ENCODE results near the gene CACHD1.

The CACHD1 gene

DNA sequence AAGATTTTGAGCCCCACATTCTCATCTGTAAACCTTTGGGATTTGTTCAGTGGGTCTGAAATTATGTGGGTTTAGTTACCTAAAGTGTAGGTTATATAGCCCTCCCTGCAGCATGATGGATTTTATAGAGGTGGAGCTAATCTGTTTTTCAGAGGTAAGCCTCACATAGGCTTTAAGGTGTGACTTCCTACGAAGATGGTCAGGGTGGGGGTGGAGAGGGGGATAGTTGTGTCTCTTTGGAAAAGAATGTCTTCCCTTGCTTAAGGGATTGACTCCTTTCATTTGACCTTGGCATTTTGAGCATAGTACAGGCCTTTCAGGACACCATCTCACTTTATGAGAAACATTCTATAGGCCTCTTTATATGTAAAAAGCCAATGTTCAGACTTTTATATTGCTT, 3.4 kb downstream of the CACHD1 start:
- no peak for DNase-seq
- peaks cover 0 to 56% (median 28%) of the 10 kb centered on the region in 4 donors for H3K4me1 ChIP-seq
- no peak for TF ChIP-seq CTCF (IDR thresholded peaks at IDR 0.05)
- no peaks in the 10 kb centered on the region for H3K9me3 ChIP-seq
- H3K36me3 ChIP-seq = no peaks in the 10 kb centered on the region
- intact Hi-C loops (cut with DNase I; ENCODE audit: low total_unique reads) = loop anchor here (5.0 kb wide), 1 partner anchor 204 kb away; no protein-coding TSS in a partner anchor
- no peak overlapping the region for H3K4me3 ChIP-seq
- H3K27ac ChIP-seq = no peak overlapping the region
- no peaks in the 10 kb centered on the region for H3K27me3 ChIP-seq

- Histone ChIP-seq H3K4me1 (peaks cover 0 to 59% (median 30%) of the 10 kb centered on the region in 4 donors), H3K27me3 (no peaks in the 10 kb centered on the region), H3K4me3 (no peak overlapping the region), H3K36me3 (no peaks in the 10 kb centered on the region), H3K27ac (no peak overlapping the region), H3K9me3 (no peaks in the 10 kb centered on the region)
- intact Hi-C loops (cut with DNase I; ENCODE audit: low total_unique reads) = loop anchor here (5.0 kb wide), 1 partner anchor 203 kb away; no protein-coding TSS in a partner anchor
- DNase-seq = no peak
- TF ChIP-seq CTCF (IDR thresholded peaks at IDR 0.05) = no peak
Measured at GRCh38 chr1:64474133-64474532, 4.2 kb downstream of the CACHD1 start.

DNA sequence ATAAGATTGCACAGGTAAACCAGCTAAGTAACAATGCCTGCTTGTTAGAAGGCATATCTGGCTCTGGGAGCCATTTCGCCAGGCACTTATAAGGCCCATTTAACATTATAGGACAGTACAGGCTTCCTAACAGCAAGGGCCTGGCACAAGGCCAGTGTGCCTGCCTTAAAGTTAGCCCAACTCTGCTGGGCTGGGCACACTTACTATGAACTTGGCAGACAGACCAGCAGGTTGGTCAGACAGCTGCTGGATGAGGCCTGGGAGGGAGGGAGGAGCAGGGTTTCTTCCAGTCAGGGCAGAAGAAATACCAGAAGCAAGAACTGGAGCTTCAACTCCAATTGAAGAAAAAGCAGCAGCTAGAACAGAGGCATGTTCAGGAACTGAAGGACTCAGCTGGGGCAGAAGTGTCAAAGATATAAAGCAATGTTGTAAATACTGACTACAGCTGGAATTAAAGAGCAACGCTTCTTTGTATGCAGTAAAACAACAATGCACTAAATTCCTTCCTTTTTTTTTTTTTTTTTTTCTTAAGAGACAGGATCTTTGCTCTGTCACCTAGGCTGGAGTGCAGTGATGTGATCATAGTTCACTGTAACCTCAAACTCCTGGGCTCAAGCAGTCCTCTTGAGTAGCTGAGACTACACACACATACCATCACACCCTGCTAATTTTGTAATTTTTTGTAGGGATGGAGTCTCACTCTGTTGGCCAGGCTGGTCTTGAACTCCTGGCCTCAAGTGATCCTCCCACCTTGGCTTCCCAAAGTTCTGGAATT, 4.9 kb downstream of the CACHD1 start:
- DNase-seq = peak; percentile 31 to 68
- TF ChIP-seq CTCF (IDR thresholded peaks at IDR 0.05) = no peak
- no peaks in the 10 kb centered on the region for H3K9me3 ChIP-seq
- no peaks in the 10 kb centered on the region for H3K27me3 ChIP-seq
- intact Hi-C loops (cut with DNase I; ENCODE audit: low total_unique reads) = loop anchor here (5.0 kb wide), 1 partner anchor 202 kb away; no protein-coding TSS in a partner anchor
- no peaks in the 10 kb centered on the region for H3K36me3 ChIP-seq
- H3K4me3 ChIP-seq = no peak overlapping the region
- H3K4me1 ChIP-seq = peaks cover 0 to 59% (median 27%) of the 10 kb centered on the region in 4 donors
- no peak overlapping the region for H3K27ac ChIP-seq

DNA sequence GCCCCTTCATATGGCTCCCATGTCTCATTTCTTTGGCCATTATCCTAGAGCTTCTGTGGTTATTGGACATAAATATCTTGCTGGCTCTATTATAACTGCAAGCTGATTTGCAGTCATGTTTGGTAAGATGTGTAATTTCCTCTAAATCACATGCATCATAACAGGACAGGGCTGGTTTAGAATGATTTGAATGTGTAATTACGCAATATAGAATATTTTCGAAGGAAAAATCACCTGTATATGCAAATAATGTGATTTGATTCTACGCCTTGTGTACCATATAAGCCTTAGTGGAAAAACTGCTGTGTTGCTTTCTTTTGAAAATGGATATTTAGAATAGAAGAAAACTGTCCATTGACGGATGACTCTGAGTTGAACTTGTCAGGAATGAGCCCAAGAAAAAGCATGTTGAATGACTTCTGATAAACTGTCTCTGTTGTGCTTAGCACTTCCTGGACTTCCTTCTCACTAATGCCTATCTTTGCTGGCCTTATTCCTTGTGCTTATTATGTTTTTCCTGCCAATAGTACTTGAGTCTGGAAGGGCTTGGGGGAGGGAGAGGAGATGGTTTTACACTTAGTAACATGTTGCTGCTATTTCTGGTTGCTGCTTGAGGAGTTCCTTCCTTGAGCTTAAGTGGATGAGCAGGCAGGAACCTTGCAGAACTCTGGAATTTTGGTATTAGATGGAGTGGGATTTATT, 6.5 kb downstream of the CACHD1 start:
- Histone ChIP-seq H3K27ac (peak overlapping the region; percentile 32 to 41), H3K4me3 (no peak overlapping the region)

More for the DNA sequence above, 6.5 kb downstream of the CACHD1 start:
- Histone ChIP-seq H3K9me3 (no peaks in the 10 kb centered on the region), H3K4me1 (peaks cover 0 to 62% (median 24%) of the 10 kb centered on the region in 4 donors), H3K27me3 (no peaks in the 10 kb centered on the region), H3K36me3 (no peaks in the 10 kb centered on the region)
- no peak for DNase-seq
- intact Hi-C loops (cut with DNase I; ENCODE audit: low total_unique reads) = no loop called here
- no peak for TF ChIP-seq CTCF (IDR thresholded peaks at IDR 0.05)
